A673 (cell line): Measurements from ENCODE around the gene ATF3. TPM values are rescaled to one million over a fixed set of nuclear protein-coding genes. Genes with fewer than 3 reads are reported as not detected.

Experiments used
- BruUV-seq: library from RNA; stranded (reverse); fragments of 400-500 nt; replicated peaks from 2 replicates; lab custom pipeline; 2021; lab: Mats Ljungman, UMichigan
- CTCF ChIA-PET: fragments of 300-600 bp; sonication (Branson Sonifier 250); formaldehyde crosslinking; loops from one replicate; lab custom pipeline; 2022; ENCODE audit warnings: antibody characterized with exemption; lab: Charles Lee
- POLR2A ChIA-PET: fragments of 300-600 bp; sonication (Branson Sonifier 250); formaldehyde crosslinking; loops from one replicate; lab custom pipeline; 2022; ENCODE audit warnings: antibody characterized with exemption; ENCODE audit not compliant: low non-redundant PET; lab: Charles Lee
- DNase-seq: peaks from one replicate; pipeline ENCODE4 v3.0.0-alpha.2; 2015; ENCODE audit warnings: low spot score
- H3K27ac ChIP-seq: fragments of 200-600 bp; sonication (generic); 2 replicates; pipeline ENCODE4 v1.5.1; 2016; ENCODE audit warnings: mixed run types, low read depth, mild to moderate bottlenecking, mixed read lengths, antibody characterized with exemption, low read length; ENCODE audit not compliant: poor library complexity, severe bottlenecking
- H3K27me3 ChIP-seq: fragments of 200-600 bp; sonication (generic); replicated peaks from 2 replicates; pipeline ENCODE4 v1.6.1; 2017; ENCODE audit warnings: mixed run types, low read depth, mild to moderate bottlenecking, mixed read lengths, antibody characterized with exemption, low read length; ENCODE audit not compliant: insufficient read depth, poor library complexity
- H3K36me3 ChIP-seq: fragments of 200-600 bp; sonication (generic); 2 replicates; pipeline ENCODE4 v1.6.1; 2016; ENCODE audit warnings: mixed run types, mild to moderate bottlenecking, mixed read lengths, antibody characterized with exemption, low read length; ENCODE audit not compliant: insufficient read depth, poor library complexity, severe bottlenecking
- H3K4me1 ChIP-seq: fragments of 200-600 bp; sonication (generic); 2 replicates; pipeline ENCODE4 v1.6.1; 2017; ENCODE audit warnings: mixed run types, mild to moderate bottlenecking, mixed read lengths, antibody characterized with exemption, low read length; ENCODE audit not compliant: insufficient read depth, poor library complexity, severe bottlenecking
- H3K4me3 ChIP-seq: fragments of 200-600 bp; sonication (generic); 2 replicates; pipeline ENCODE4 v1.5.1; 2016; ENCODE audit warnings: low read depth, mixed run types, mild to moderate bottlenecking, mixed read lengths, low read length; ENCODE audit not compliant: poor library complexity, severe bottlenecking
- H3K9me3 ChIP-seq: fragments of 200-600 bp; sonication (generic); 2 replicates; pipeline ENCODE4 v1.6.1; 2016; ENCODE audit warnings: mixed run types, low read depth, mild to moderate bottlenecking, mixed read lengths, antibody characterized with exemption, low read length; ENCODE audit not compliant: poor library complexity, severe bottlenecking
- EZH2 ChIP-seq: fragments of 200-600 bp; sonication (generic); IDR thresholded peaks from 2 replicates; pipeline ENCODE4 v1.6.1; 2017; ENCODE audit warnings: borderline replicate concordance, low read depth, mild to moderate bottlenecking, mixed read lengths, antibody characterized with exemption, low read length; ENCODE audit not compliant: poor library complexity, severe bottlenecking
- intact Hi-C: fragments of 100-400 bp; cut with micrococcal nuclease; formaldehyde crosslinking; loops from one replicate; pipeline ENCODE4 v1.10.0; 2022; ENCODE audit not compliant: unreplicated experiment
- total RNA-seq: library from RNA; stranded (reverse); gene quantifications from 2 replicates; pipeline ENCODE4 v1.2.3, GENCODE V29; 2021
- TF ChIP-seq, protein P1 (sequence below): fragments of 300-800, 200-600 bp; sonication (generic); conservative IDR thresholded peaks from 2 replicates; pipeline ENCODE4 v1.5.1; 2017; ENCODE audit warnings: low read depth, mild to moderate bottlenecking, antibody characterized with exemption, low read length, moderate library complexity, mixed read lengths

The ATF3 gene
- total RNA-seq, 1 experiment from 2014 or later = 16.0 TPM

DNA sequence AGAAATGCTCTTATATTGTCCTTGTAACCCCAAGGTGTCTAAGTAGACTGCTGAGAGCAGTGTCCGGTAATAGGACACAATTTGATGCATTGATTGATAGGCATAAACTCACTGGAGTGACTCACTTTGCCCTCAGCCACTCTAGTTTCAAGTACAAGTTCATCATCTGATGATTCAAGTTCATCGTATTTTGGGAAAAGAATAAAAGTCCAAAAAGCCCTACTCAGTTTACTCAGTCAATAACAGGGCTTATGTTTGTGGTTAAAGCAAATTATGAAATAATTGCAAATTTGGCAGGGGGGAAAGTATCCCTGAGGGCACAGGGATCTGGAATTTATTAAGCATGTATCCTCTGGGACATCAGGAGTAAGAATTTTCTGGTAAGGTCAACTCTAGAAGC lies 7.6 kb upstream of the ATF3 start:
- no TSS peak for BruUV-seq
- Histone ChIP-seq H3K4me1 (peaks cover 4% of the 10 kb centered on the region), H3K27ac (no peak overlapping the region), H3K9me3 (no peaks in the 10 kb centered on the region), H3K27me3 (peaks cover 50% of the 10 kb centered on the region), H3K36me3 (no peaks in the 10 kb centered on the region), H3K4me3 (no peak overlapping the region)
- TF ChIP-seq, protein P1, sequence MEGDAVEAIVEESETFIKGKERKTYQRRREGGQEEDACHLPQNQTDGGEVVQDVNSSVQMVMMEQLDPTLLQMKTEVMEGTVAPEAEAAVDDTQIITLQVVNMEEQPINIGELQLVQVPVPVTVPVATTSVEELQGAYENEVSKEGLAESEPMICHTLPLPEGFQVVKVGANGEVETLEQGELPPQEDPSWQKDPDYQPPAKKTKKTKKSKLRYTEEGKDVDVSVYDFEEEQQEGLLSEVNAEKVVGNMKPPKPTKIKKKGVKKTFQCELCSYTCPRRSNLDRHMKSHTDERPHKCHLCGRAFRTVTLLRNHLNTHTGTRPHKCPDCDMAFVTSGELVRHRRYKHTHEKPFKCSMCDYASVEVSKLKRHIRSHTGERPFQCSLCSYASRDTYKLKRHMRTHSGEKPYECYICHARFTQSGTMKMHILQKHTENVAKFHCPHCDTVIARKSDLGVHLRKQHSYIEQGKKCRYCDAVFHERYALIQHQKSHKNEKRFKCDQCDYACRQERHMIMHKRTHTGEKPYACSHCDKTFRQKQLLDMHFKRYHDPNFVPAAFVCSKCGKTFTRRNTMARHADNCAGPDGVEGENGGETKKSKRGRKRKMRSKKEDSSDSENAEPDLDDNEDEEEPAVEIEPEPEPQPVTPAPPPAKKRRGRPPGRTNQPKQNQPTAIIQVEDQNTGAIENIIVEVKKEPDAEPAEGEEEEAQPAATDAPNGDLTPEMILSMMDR = no peak
- no peak for TF ChIP-seq EZH2
- no peak for DNase-seq
- ChIA-PET CTCF (no interaction called here), POLR2A (no interaction called here)
- intact Hi-C loops = no loop called here

DNA sequence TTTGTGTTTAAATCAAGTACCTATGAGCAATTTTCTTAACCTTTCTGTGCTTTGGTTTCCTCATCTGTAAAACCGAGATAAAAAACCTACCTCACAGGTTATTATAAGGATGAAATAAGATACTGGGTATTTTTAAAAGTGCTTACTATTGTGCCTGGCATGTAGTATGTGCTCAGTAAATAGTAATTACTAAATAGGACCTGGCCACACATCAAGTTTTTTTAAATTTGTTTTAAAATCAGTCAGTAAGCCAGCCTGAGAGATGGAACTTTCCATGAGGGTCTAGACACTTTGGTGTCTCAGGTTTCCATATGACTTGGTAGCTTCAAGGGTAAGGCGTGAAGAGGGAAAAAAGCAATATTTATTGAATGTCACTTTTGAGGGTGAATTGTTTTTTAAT lies 7.0 kb upstream of the ATF3 start:
- Histone ChIP-seq H3K27ac (no peak overlapping the region), H3K4me1 (peaks cover 10% of the 10 kb centered on the region), H3K36me3 (no peaks in the 10 kb centered on the region), H3K4me3 (no peak overlapping the region), H3K9me3 (no peaks in the 10 kb centered on the region), H3K27me3 (peaks cover 55% of the 10 kb centered on the region)
- ChIA-PET CTCF (interaction anchor here (0.5 kb wide), 1 partner anchor 125 kb away, joined by 11 read pairs; no protein-coding TSS in a partner anchor), POLR2A (no interaction called here)
- intact Hi-C loops = no loop called here
- BruUV-seq = no TSS peak
- no peak for DNase-seq
- TF ChIP-seq, protein P1 = no peak
- no peak for TF ChIP-seq EZH2

DNA sequence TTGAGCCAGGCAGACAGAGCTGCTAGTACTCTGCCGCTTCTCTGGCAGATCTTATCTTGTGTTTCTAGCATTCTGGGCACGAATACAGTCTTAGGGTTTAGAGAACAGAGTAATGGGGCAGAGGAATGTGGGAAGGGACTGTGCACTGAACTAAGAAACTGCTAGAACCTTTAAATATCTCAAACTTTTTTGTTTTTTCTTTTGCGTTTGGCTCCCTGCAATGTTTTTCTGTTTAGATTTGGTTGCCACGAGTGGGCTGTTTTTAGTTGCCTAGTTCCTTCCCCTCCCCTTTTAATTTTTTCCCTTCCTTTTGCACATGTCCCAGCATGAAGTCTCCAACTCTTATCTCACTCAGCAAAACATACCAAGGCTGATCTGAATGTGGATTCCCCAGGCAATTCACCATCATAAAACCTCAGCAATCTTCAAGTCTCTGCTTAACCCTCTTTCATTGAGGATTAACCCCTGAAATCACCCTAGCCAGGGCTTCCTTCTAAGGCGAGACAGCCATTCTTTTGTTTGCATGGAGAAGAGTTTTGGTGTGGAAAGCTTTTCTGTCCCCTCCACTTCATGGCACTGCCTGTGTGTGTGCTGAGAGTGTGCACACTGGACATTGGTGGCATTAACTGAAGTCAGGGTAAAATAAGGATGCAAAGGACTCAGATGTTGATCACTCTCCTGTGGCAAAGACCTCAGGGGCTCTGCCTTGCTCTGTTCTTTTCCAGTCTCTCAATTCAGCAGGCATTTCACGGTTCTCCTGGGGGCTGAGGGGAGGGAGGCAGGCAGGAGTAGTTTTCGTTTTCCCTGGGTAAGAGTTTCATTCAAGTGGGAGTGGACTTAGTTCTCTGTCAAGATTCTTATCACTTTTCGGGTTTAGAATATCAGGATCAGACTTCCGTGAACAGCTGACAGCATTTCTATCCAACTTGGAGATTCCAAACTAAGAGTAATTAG lies 2.8 kb upstream of the ATF3 start:
- peaks cover 72% of the 10 kb centered on the region for H3K27me3 ChIP-seq
- no peaks in the 10 kb centered on the region for H3K36me3 ChIP-seq
- TF ChIP-seq, protein P1 = no peak
- TF ChIP-seq EZH2 = no peak
- H3K9me3 ChIP-seq = no peaks in the 10 kb centered on the region
- H3K4me1 ChIP-seq = peaks cover 36% of the 10 kb centered on the region
- POLR2A ChIA-PET = no interaction called here
- BruUV-seq = no TSS peak
- CTCF ChIA-PET = interaction anchor here (0.6 kb wide), 1 partner anchor 404 kb away, joined by 4 read pairs; no protein-coding TSS in a partner anchor
- H3K27ac ChIP-seq = no peak overlapping the region
- intact Hi-C loops = loop anchor here (5.0 kb wide), 2 partner anchors 128 to 187 kb away; partner anchors contain the start of genes NSL1 and TATDN3
- peak; percentile 49 for DNase-seq
- peak overlapping the region; percentile 75 for H3K4me3 ChIP-seq
